A673 (cell line): ENCODE data around the gene CNGA3. TPM values are rescaled to one million over a fixed set of nuclear protein-coding genes. Genes with fewer than 3 reads are reported as not detected.
"Not testable (repeated sequence)": the region's sequence is repeated elsewhere in the genome, so short reads cannot be mapped to it uniquely, and the experiment has no call there.

Experiments used
- BruUV-seq: library from RNA; stranded (reverse); fragments of 400-500 nt; replicated peaks from 2 replicates; lab custom pipeline; 2021; lab: Mats Ljungman, UMichigan
- CTCF ChIA-PET: fragments of 300-600 bp; sonication (Branson Sonifier 250); formaldehyde crosslinking; loops from one replicate; lab custom pipeline; 2022; ENCODE audit warnings: antibody characterized with exemption; lab: Charles Lee
- POLR2A ChIA-PET: fragments of 300-600 bp; sonication (Branson Sonifier 250); formaldehyde crosslinking; loops from one replicate; lab custom pipeline; 2022; ENCODE audit warnings: antibody characterized with exemption; ENCODE audit not compliant: low non-redundant PET; lab: Charles Lee
- DNase-seq: peaks from one replicate; pipeline ENCODE4 v3.0.0-alpha.2; 2015; ENCODE audit warnings: low spot score
- H3K27ac ChIP-seq: fragments of 200-600 bp; sonication (generic); 2 replicates; pipeline ENCODE4 v1.5.1; 2016; ENCODE audit warnings: mixed run types, low read depth, mild to moderate bottlenecking, mixed read lengths, antibody characterized with exemption, low read length; ENCODE audit not compliant: poor library complexity, severe bottlenecking
- H3K27me3 ChIP-seq: fragments of 200-600 bp; sonication (generic); replicated peaks from 2 replicates; pipeline ENCODE4 v1.6.1; 2017; ENCODE audit warnings: mixed run types, low read depth, mild to moderate bottlenecking, mixed read lengths, antibody characterized with exemption, low read length; ENCODE audit not compliant: insufficient read depth, poor library complexity
- H3K36me3 ChIP-seq: fragments of 200-600 bp; sonication (generic); 2 replicates; pipeline ENCODE4 v1.6.1; 2016; ENCODE audit warnings: mixed run types, mild to moderate bottlenecking, mixed read lengths, antibody characterized with exemption, low read length; ENCODE audit not compliant: insufficient read depth, poor library complexity, severe bottlenecking
- H3K4me1 ChIP-seq: fragments of 200-600 bp; sonication (generic); 2 replicates; pipeline ENCODE4 v1.6.1; 2017; ENCODE audit warnings: mixed run types, mild to moderate bottlenecking, mixed read lengths, antibody characterized with exemption, low read length; ENCODE audit not compliant: insufficient read depth, poor library complexity, severe bottlenecking
- H3K4me3 ChIP-seq: fragments of 200-600 bp; sonication (generic); 2 replicates; pipeline ENCODE4 v1.5.1; 2016; ENCODE audit warnings: low read depth, mixed run types, mild to moderate bottlenecking, mixed read lengths, low read length; ENCODE audit not compliant: poor library complexity, severe bottlenecking
- H3K9me3 ChIP-seq: fragments of 200-600 bp; sonication (generic); 2 replicates; pipeline ENCODE4 v1.6.1; 2016; ENCODE audit warnings: mixed run types, low read depth, mild to moderate bottlenecking, mixed read lengths, antibody characterized with exemption, low read length; ENCODE audit not compliant: poor library complexity, severe bottlenecking
- CTCF ChIP-seq: fragments of 300-800, 200-600 bp; sonication (generic); conservative IDR thresholded peaks from 2 replicates; pipeline ENCODE4 v1.5.1; 2017; ENCODE audit warnings: low read depth, mild to moderate bottlenecking, antibody characterized with exemption, low read length, moderate library complexity, mixed read lengths
- EZH2 ChIP-seq: fragments of 200-600 bp; sonication (generic); IDR thresholded peaks from 2 replicates; pipeline ENCODE4 v1.6.1; 2017; ENCODE audit warnings: borderline replicate concordance, low read depth, mild to moderate bottlenecking, mixed read lengths, antibody characterized with exemption, low read length; ENCODE audit not compliant: poor library complexity, severe bottlenecking
- intact Hi-C: fragments of 100-400 bp; cut with micrococcal nuclease; formaldehyde crosslinking; loops from one replicate; pipeline ENCODE4 v1.10.0; 2022; ENCODE audit not compliant: unreplicated experiment
- total RNA-seq: library from RNA; stranded (reverse); gene quantifications from 2 replicates; pipeline ENCODE4 v1.2.3, GENCODE V29; 2021

Gene CNGA3
- total RNA-seq, 1 experiment from 2014 or later = not detected

DNA sequence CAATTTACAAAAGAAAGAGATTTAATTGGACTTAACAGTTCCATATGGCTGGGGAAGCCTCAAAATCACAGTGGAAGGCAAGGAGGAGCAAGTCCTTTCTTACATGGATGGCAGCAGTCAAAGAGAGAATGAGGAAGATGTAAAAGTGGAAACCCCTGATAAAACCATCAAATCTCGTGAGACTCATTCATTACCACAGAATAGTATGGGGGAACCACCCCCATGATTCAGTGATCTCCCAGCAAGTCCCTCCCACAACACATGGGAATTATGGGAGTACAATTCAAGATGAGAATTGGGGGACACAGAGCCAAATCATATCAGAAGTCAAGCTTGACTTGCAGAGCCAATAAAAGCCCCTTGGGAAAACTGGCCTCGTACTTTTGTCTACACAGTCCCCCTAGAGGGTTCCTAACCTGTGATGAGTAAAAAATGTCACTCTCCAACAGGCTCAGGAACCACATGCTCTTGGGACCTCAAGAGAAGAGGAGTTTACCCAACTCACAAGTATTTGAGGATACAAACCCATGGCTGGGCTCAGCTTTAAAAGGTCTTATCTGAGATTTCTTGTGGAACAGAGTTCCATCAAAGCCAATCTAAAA, 87.2 kb downstream of the CNGA3 start:
- ChIA-PET CTCF (no interaction called here), POLR2A (no interaction called here)
- no peaks in the 10 kb centered on the region for H3K4me1 ChIP-seq
- H3K27ac ChIP-seq = no peak overlapping the region
- no peak for TF ChIP-seq CTCF
- TF ChIP-seq EZH2 = no peak
- no TSS peak for BruUV-seq
- no peak overlapping the region for H3K4me3 ChIP-seq
- intact Hi-C loops = no loop called here
- H3K36me3 ChIP-seq = no peaks in the 10 kb centered on the region
- H3K9me3 ChIP-seq = no peaks in the 10 kb centered on the region
- no peak for DNase-seq
- peaks cover under 1% of the 10 kb centered on the region for H3K27me3 ChIP-seq

DNA sequence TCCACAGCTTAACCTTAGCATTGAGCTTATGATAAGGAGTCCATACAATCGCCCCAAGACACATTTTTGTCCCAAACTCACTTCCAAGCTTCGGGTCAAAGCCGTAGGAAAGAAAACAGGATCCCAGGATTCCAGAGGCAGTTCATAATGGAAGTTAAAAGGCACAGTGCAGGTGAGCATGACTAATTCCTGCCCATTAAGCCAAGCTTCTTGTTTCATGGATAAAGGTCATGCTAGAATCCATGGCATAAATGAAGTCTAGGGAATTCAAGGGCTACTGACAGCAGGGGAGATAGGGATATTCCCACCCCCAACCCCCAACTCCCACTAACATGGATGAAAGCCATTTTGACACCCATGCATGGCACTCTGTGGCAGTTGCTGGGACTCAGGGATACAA, 88.2 kb downstream of the CNGA3 start:
- intact Hi-C loops = no loop called here
- H3K4me1 ChIP-seq = no peaks in the 10 kb centered on the region
- ChIA-PET CTCF (no interaction called here), POLR2A (no interaction called here)
- no TSS peak for BruUV-seq
- no peak for DNase-seq
- no peak overlapping the region for H3K27ac ChIP-seq
- TF ChIP-seq CTCF (no peak), EZH2 (no peak)
- no peaks in the 10 kb centered on the region for H3K9me3 ChIP-seq
- no peaks in the 10 kb centered on the region for H3K36me3 ChIP-seq
- H3K27me3 ChIP-seq = no peaks in the 10 kb centered on the region
- H3K4me3 ChIP-seq = no peak overlapping the region

DNA sequence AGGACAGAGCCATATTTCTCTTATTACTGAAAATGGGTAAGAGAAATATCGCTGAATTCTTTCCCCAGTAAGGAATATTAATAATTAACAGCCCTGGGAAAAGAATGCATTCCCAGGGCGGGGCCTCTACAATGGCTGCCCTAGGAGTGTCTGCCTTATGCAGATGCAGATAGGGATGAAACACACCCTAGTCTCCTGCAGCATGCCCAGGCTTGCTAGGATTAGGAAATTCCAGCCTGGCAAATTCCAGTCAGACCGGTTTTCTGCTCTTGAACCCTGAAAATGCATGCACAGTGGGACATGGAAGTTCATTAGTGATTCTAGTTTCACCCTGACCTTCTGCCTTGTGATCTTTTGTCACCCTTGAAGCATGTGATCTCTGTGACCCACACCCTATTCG, 89.4 kb downstream of the CNGA3 start:
- H3K4me3 ChIP-seq, H3K36me3 ChIP-seq, POLR2A ChIA-PET, DNase-seq, CTCF ChIA-PET, intact Hi-C loops, H3K9me3 ChIP-seq, H3K4me1 ChIP-seq, H3K27ac ChIP-seq, BruUV-seq, H3K27me3 ChIP-seq: not testable (repeated sequence)

DNA sequence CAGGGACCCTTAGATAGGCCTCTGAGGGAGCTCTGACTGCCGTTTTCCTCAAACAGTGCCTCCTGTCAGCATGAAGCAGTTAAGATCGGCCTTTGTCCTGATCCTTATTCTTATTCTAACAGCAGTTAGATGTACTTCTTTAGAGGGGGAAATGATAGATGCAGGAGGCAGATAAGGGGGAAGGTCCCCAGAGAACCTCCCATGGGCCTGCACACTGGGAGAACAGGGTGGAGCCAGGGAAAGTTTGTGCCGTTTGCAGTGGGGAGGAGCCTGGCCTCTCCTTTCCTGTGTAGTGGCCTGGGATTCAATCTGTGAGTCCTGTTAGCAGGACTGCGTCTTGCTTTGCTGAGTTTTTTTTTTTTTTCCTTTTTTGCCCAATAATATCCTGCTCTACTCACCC, 90.5 kb downstream of the CNGA3 start:
- ChIA-PET POLR2A (no interaction called here), CTCF (no interaction called here)
- no peaks in the 10 kb centered on the region for H3K9me3 ChIP-seq
- H3K4me1 ChIP-seq = no peaks in the 10 kb centered on the region
- no peaks in the 10 kb centered on the region for H3K27me3 ChIP-seq
- peak; percentile 22 for DNase-seq
- no peak overlapping the region for H3K4me3 ChIP-seq
- no peaks in the 10 kb centered on the region for H3K36me3 ChIP-seq
- TF ChIP-seq CTCF (no peak), EZH2 (no peak)
- no TSS peak for BruUV-seq
- intact Hi-C loops = no loop called here
- no peak overlapping the region for H3K27ac ChIP-seq
